Posterior cingulate gyrus (tissue), 11 donors: Measurements from ENCODE around the gene SPAAR.
"Not testable (repeated sequence)": the region's sequence is repeated elsewhere in the genome, so short reads cannot be mapped to it uniquely, and the experiment has no call there.

Source experiments
- DNase-seq, 10 donors: peaks; one replicate each; pipeline versions ENCODE4 v3.0.0 to v3.0.0-alpha.2; 2020 to 2021; ENCODE audit warnings: mixed read lengths in 3 of 10
- intact Hi-C: fragments of 100-400 bp; cut with DNase I; formaldehyde crosslinking; loops from one replicate; pipeline ENCODE4 v1.15.1; 2023

Gene SPAAR

DNA sequence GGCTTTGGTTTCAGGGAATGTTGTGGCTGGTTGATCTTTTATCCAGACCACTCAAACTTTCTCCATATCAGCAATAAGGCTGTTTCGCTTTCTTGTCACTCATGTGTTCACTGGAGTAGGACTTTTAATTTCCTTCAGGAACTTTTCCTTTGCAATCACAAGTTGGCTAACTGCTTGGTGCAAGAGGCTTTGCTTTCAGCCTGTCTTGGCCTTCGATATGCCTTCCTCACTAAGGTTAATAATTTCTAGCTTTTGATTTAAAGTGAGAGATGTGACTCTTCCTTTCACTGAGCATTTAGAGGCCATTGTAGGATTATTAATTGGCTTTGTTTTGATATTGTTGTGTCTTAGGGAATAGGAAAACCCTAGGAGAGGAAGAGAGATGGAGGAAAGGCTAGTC, 10.3 kb upstream of the SPAAR start:
- intact Hi-C loops, result no loop called here
- no peak for DNase-seq

DNA sequence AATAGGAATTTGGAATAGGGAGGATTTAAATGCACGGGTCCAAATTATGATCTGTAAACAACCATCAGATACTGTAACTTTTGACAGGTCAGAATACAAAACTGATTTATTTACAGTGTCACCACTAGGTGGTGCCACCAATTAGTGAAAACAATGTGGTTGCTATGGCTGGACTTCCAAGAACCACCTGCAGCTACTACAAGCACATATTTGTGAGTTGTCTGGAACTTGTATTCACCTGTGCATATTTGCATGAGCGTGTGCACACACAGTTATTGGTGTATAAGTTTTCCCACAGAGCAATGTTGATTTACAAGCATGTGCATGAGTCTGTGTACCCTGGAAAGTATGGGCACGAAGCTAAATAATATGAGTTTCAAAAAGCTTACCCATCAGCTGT, 6.2 kb upstream of the SPAAR start:
- DNase-seq, result no peak
- intact Hi-C loops, result loop anchor here (2.0 kb wide), 1 partner anchor 42 kb away; no protein-coding TSS in a partner anchor

DNA sequence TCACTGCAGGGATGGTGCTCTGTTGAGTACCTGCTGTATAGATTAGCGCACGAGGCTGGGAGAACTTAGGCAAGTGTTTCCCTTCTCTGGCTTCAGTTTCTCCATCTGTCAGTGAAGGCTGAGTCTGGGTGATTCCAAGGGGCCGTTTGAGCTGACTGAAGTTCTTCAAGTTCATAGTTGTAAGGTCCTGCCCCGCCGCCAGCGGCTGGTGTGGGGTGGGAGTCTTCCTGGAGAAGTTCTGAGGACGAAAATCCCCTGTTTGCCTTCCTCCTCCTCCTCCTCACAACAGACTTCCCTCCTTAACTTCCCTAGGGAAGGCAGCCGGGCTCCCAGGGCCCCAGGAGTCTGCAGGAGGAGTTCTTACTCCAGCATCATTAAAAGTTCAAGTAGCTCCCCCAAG, 5.0 kb upstream of the SPAAR start:
- intact Hi-C loops, result no loop called here
- DNase-seq, result no peak

DNA sequence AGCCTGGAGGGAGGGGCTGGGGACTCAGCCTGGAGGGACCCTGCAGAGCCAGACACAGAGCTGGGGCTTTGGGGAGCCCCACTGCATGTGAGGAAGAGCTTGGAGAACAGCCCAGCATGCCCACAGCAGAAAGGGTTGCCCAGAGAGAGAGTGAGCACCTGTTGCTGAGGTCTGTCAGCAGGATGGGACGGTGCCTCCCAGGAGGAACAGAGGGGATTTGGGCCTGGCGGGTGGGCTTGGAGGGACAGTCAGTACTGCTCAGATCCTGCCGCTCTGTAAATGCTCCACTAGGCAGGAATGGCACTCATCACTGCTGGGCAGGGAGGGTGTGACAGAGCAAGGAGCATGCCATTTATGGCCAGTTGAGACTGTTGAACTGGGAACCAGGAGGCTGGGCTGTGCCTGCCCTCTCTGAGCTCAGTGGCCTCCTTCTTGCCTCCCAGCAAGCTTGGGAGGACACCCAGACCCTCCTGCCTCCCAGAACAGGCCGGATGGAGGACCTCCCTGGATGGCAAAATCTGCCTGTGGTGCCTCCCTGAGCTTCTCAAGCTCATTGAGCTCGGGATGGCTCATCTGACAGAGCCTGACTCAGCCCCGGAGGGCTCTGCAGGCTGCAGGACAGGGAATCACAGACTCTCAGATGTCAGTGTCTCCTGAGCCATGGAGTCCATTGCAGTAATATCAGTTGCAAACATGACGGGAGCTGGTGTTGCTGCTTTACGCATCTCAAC, 4.1 kb upstream of the SPAAR start:
- intact Hi-C loops, result no loop called here
- no peak for DNase-seq

DNA sequence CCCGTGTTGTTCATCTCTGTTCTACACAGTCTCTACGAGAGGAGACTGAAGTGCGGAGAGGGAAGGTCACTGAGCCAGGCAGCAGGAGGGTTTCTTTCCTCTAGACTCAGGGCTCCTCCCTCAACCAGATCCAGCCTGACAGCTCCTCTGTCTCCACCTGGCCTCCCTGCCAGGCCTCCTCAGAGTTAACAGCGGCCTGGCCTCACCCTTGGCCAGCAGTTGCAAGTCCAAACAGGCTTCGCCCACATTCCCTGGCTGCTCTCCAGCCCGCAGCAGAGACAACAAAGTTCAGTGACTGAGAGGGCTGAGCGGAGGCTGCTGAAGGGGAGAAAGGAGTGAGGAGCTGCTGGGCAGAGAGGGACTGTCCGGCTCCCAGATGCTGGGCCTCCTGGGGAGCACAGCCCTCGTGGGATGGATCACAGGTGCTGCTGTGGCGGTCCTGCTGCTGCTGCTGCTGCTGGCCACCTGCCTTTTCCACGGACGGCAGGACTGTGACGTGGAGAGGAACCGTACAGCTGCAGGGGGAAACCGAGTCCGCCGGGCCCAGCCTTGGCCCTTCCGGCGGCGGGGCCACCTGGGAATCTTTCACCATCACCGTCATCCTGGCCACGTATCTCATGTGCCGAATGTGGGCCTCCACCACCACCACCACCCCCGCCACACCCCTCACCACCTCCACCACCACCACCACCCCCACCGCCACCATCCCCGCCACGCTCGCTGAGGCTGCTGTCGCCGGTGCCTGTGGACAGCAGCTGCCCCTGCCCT, 3.2 kb upstream of the SPAAR start, which contains the start of gene HRCT1:
Gene HRCT1 (plus strand): TSS at position 291 of the 768 bp plus-strand sequence. CDS start 86 bp downstream, at position 377.
- intact Hi-C loops, result no loop called here

DNA sequence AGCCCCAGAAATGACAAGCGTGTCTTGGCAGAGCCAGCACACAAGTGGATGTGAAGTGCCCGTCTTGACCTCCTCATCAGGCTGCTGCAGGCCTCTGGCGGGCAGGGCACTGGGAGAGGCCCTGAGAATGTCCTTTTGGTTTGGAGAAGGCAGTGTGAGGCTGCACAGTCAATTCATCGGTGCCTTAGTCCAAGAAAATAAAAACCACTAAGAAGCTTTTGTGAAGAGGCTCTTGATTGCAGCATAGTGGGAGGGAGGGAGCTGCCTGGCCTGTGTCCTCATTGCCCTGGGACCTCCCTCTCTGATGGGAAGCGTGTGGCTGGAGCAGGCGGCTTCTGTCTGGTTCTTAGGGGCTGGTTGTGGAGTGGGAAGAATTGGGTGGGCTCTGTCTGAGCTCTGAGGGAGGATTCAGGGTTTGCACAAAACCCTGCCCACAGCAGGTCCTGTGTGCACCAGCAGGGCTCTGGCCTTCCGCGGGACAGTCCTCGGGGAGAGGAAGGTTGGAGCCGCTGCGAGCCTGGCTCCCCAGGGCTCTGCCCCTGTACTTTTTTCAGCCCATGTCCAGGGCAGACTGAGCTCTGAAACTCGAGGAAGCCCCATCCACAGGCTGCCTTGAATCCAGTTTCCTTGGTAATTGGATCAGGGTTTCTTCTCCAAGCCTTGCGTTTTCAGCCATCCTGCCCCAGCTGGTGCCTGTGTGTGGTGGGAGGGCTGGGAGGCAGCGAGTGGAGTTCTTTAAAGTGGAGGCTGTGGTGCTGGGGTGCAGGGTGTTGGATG, 2.2 kb upstream of the SPAAR start:
- DNase-seq, result no peak
- intact Hi-C loops, result no loop called here

More for the DNA sequence above, 3.2 kb upstream of the SPAAR start, which contains the start of gene HRCT1:
- peak in 3 of 10 donors; percentile 41 to 86 (median 82) for DNase-seq

DNA sequence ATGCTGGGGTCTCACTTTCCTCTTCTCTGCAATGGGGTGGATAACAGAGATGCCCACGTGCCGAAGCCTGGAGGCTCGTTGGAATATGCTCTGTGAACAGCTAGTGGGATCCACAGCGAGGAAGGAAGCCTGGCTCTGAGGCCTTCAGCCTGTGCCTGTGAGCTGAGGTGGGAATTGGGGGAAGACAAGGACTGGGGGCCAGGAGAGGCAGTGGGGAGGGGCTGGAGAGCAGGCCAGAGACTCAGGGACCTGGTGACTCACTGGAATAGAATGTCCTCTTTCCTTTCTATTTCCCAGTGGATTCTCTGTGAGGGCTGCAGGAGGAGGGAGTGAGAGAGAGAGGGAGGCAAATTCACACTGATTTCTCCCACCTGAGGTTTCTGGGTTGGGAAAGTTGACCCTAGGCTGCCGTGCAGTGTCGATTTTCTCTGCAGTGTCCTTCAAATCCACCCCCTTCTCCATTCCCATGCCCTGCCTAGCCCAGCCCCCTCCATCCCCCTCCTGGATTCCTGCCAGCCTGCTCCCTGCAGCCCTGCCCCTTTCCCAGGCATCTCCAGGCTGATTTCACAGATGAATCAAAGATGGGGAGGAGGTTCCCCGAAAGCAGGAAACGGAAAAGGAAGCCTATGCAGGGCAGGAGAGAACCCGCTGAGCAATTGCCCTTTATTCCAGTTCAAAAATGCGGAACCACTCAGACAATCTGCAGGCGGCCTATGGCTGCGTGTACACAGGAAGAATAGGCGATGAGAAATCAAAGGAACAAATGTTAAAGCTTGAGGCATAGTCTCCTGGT, 1.4 kb upstream of the SPAAR start:
- intact Hi-C loops, result no loop called here
- DNase-seq, result no peak

DNA sequence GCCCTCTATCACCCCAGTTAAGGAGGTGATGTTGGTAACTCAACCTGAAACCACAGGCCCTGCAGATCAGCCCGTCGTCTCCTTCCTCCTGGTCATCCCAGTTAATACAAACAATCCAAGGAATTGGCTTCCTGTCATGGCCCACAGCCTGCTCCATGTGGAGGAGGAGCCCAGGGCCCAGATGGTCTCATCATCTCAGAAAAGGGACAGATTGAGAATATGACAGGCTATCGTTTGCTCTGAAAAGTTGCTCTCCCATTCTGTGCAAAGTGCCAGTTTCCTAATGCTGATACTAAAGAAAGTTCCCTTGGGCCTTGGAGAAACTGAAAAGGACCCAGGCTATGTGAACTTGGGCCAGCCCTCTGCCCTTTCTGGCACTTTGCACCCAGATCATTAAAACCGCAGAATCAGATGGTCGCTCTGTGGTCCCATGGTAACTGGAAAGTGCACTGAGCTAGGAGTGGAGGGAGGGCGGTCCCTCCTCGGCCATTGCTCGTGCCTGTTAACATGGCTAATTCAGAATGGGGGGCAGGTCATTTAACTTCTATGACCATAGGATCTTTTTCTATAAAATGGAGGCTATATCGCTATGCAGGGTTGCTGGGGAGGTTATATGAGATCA, 675 bp upstream of the SPAAR start:
- no peak for DNase-seq

DNA sequence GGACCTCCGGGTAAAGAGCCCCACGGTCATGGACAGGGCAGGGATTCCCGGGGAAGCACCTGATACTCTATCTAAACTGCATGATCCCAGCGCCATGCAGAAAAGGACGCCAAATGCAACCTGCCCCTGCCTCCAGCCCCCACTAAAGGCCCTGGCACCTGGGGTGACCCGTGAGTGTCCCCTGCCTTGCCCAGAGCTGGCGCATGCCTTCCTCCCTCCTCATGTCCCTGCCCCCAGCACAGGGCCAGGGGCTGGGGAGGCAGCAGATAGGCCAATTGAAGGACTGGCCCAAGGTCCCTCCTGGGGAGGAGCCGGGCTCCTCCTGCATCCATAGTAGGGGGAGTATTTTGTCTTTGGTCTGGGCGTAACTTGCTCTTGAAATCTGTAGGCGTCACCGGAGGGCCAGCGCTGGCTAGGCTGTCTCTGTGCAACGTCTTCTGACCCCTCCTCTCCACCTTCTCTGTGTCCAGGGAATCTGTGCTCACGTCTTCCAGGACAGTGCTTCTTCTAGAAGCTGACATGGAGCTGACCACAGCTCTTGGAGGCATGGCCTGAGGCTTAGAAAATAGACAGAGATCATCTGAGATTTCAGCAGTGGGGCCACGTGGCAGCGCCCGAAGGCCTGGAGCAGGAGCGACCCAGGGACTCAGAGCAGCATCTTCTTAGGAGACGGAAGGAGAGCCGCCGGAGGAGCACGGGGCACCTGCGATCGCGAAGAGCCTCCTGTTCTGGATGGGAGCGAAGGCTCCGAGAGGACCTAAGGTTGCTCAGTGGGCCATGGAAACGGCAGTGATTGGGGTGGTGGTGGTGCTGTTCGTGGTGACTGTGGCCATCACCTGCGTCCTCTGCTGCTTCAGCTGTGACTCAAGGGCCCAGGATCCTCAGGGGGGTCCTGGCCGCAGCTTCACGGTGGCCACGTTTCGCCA, 660 bp downstream of the SPAAR start:
- peak in 1 of 10 donors; percentile 79 for DNase-seq
- intact Hi-C loops, result no loop called here

More for the DNA sequence above, 675 bp upstream of the SPAAR start:
- intact Hi-C loops, result no loop called here

DNA sequence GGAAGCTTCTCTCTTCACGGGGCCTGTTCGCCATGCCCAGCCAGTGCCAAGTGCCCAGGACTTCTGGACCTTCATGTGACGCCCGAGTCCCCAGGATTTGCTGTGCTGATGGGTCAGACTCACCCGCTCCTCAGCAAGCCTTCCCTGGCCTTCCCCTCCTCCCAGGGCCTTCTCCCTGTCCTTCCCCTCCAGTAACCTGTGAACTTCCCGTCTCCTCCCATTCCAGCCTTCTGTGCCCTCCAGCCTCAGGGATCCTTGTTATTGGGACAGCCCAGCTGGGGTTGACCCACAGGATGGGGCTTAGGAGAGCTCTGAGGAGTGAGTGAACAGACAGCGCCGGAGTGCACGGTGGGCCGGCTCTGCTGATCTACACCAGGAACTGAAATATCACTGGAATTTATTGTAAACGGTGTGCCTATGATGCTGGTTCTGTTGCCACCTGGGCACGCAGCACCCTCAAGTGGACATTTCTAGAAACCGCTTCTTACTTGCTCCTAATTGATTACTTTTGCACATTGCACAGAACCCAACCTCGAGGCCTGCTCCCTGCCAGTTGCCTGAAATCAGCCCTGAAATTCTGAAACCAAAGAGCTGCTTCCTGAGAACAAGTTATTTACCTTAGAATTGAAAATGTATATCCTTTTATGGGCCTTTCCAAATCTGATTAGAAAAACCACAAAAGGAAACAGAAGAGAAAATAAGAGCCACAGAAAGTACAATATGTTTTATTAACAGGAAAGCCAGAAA, 1.5 kb downstream of the SPAAR start:
- no peak for DNase-seq
- intact Hi-C loops, result no loop called here

DNA sequence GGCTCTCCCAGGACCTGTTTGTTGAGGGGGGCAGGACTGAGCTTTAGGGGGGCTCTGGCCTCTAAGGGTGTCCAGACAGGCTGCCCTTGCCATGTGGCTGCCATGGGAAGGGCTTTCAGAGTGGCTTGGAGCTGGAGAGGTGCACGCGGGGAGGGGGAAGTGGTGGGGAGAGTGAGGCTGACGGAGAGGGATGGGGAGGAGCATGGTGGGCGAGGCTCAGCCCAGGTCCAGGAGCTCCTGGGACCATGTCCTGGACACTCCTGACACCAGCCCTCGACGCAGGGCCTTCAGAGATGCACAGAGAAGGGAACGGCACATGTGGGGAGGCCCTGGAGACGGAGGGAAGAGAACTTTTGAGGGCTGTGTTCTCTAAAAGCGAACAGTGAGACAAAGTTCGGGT, 2.4 kb downstream of the SPAAR start:
- intact Hi-C loops, result no loop called here
- no peak for DNase-seq

DNA sequence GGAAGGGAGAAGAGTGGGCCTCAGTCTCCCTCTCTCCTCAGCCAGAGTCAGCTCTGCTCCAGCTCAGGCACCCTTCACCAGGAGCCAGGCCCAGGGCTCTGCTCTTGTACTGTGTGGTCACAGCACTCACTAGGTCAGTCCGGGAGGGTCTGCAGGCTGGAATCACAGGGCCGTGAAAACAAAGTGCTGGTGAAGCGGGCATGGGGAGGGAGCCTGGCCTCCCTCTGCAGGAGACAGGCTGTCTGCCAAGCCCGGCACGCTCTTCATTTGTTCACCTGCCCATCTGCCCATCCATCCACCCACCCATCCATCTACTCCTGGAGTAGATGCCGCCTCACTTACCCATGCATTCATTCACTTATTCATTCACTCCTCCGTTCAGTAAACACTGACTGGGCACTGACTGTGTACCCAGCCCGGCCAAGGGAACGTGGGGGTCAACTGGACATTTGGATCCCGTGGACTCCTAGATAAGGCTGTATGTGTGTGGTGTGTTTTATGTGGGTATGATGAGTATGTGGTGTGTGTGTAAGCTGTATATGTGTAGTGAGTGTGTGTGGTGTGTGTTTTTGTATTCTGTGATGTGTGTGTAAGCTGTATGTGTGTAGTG, 3.6 kb downstream of the SPAAR start:
- intact Hi-C loops, result no loop called here
- no peak for DNase-seq

DNA sequence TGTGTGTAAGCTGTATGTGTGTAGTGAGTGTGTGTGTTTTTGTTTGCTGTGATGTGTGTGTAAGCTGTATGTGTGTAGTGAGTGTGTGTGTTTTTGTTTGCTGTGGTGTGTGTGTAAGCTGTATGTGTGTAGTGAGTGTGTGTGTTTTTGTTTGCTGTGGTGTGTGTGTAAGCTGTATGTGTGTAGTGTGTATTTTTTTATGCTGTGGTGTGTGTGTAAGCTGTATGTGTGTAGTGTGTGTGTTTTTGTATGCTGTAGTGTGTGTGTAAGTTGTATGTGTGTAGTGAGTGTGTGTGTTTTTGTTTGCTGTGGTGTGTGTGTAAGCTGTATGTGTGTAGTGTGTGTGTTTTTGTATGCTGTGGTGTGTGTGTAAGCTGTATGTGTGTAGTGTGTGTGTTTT, 4.1 kb downstream of the SPAAR start:
- intact Hi-C loops, result not testable (repeated sequence)

DNA sequence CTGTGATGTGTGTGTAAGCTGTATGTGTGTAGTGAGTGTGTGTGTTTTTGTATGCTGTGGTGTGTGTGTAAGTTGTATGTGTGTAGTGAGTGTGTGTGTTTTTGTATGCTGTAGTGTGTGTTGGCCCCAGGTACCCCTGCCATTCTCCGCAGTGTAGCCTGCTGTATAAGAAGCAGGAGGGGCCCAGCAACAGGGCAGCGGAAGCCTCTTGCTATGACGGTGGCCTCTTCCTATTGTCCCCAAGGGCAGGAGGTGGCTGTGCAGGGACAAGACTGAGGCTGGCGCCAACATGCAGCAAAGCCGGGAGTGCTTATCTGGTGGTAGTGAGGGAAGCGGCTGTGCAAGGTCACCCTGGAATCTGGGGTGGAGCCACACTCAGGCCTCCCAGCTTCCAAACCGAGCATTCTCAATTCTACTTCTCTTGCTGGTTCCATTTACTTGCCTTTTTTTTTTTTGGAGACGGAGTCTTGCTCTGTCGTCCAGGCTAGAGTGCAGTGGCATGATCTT, 5.1 kb downstream of the SPAAR start:
- intact Hi-C loops, result no loop called here
- DNase-seq, result no peak

More for the DNA sequence above, 4.1 kb downstream of the SPAAR start:
- DNase-seq, result not testable (repeated sequence)

DNA sequence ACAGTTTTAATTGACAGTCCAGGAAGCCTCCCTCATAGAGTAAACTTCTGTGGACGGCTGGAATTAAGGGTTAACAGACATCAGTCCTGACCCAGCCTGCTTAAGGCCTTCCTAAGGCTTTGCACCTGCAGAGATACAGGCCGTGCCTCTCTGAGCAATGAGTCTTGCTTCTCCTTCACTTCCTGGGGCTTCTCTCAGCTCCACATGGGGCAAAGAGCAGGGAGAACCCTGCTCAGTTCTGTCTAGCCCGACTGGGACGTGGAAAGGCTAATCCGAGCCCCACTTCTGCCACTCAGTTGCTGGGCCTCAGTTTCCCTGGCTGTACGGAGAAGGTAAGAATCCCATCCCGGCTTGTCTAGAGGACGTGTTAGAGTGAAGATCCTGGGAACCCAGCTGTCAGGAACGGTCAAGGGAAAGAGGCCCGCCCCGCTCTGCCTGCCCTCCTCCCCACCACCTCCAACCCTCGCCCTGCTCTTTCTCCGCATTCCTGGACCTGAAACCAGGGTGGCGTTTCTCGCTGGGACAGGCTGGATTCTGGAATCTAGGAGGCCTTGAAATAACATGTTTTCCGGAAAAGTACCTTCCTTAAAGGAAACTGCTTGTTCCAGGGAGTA, 6.5 kb downstream of the SPAAR start:
- no peak for DNase-seq
- intact Hi-C loops, result no loop called here

DNA sequence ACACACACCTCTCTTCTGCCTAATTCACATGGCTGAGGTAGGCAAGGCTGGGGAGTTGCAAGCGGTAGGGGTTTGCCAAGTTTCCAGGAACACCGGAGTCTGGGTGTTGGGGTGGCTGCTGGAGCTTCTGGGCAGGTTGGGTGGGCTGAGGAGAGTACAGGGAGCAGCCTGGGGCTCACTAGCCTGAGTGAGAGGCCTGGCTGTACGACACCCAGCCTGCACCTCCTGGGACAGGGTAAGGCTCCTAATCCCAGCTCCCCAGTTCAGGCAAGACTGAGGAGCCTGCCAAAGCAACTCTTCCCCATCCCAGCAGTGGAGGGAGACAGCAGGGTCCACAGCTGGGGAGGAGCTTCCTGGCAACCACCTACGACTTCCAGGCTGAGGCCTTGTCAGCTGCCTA, 8.0 kb downstream of the SPAAR start:
- intact Hi-C loops, result no loop called here
- DNase-seq, result no peak

DNA sequence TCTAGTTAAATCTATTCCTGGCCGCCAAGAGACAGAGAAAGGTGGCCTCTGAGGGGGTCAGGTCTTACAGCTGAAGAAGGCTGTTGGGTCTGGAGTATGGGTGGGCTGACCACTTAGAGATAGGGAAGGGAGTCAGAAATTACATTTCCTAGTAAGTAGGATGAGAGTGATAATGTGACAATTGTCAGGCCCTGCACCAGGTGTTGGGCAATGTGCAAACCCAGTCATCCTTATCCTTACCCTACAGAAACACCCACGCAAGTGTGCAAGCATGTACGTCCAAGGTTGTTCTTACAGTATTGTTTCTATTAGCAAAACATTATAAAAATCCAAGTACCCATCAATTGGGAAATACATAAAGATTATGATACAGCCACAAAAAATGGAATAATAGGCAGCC, 9.5 kb downstream of the SPAAR start:
- no peak for DNase-seq
- intact Hi-C loops, result no loop called here
